Measurements from ENCODE around the gene ZNRF2.
A peak's percentile ranks its signal among the peaks of the same experiment; 100 is the strongest.
"Not testable (repeated sequence)": the region's sequence is repeated elsewhere in the genome, so short reads cannot be mapped to it uniquely, and the experiment has no call there.

ZNRF2 gene

GRCh38 chr7:30282735-30283134 is 1.7 kb upstream of the ZNRF2 start:
- no peak for DNase-seq (ENCODE audit: low read depth in 1 of 2, low spot score in 1 of 2)
- in situ Hi-C loops (cut with HindIII; ENCODE audit: low pct_unique_long_range_greater_than_20kb, low sequenced_read_pairs) = no loop called here
- TF ChIP-seq JUND (IDR thresholded peaks at IDR 0.05; ENCODE audit: low read depth) = no peak

- in situ Hi-C loops (cut with HindIII; ENCODE audit: low pct_unique_long_range_greater_than_20kb, low sequenced_read_pairs) = no loop called here
- DNase-seq (ENCODE audit: low read depth in 1 of 2, low spot score in 1 of 2) = no peak
- TF ChIP-seq JUND (IDR thresholded peaks at IDR 0.05; ENCODE audit: low read depth) = no peak
Measured at GRCh38 chr7:30285067-30285535, 704 bp downstream of the ZNRF2 start.

- DNase-seq (ENCODE audit: low read depth in 1 of 2, low spot score in 1 of 2) = peak in 1 of 2 experiments; percentile 66
- TF ChIP-seq JUND (IDR thresholded peaks at IDR 0.05; ENCODE audit: low read depth) = no peak
- in situ Hi-C loops (cut with HindIII; ENCODE audit: low pct_unique_long_range_greater_than_20kb, low sequenced_read_pairs) = no loop called here
Measured at GRCh38 chr7:30285536-30286284, 1.3 kb downstream of the ZNRF2 start.

GRCh38 chr7:30286749-30287148 is 2.4 kb downstream of the ZNRF2 start:
- TF ChIP-seq JUND (IDR thresholded peaks at IDR 0.05; ENCODE audit: low read depth) = no peak
- no peak for DNase-seq (ENCODE audit: low read depth in 1 of 2, low spot score in 1 of 2)
- in situ Hi-C loops (cut with HindIII; ENCODE audit: low pct_unique_long_range_greater_than_20kb, low sequenced_read_pairs) = no loop called here

DNA sequence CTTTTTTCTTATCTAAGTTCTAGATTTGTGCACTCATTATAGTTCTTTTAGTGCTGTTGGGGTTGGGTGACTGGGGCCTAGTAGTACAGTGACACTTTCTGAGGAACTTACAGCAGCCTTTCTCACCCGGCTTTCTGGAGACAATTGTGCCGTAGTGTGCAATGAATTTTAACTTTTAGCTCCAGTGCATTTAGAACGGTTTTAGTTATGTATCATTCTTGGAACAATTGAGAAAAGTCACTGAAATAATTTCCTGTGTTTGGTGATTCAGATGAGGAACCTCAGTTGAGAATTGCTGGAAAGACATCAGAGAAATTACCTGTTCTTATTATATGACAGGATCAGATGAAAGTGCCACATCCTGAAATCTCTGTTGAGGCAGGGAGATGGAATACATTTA is 3.2 kb downstream of the ZNRF2 start:
- DNase-seq (ENCODE audit: low read depth in 1 of 2, low spot score in 1 of 2); in situ Hi-C loops (cut with HindIII; ENCODE audit: low pct_unique_long_range_greater_than_20kb, low sequenced_read_pairs): not testable (repeated sequence)

- DNase-seq (ENCODE audit: low read depth in 1 of 2, low spot score in 1 of 2); in situ Hi-C loops (cut with HindIII; ENCODE audit: low pct_unique_long_range_greater_than_20kb, low sequenced_read_pairs): not testable (repeated sequence)
Measured at GRCh38 chr7:30289634-30290033, 5.2 kb downstream of the ZNRF2 start.

DNA sequence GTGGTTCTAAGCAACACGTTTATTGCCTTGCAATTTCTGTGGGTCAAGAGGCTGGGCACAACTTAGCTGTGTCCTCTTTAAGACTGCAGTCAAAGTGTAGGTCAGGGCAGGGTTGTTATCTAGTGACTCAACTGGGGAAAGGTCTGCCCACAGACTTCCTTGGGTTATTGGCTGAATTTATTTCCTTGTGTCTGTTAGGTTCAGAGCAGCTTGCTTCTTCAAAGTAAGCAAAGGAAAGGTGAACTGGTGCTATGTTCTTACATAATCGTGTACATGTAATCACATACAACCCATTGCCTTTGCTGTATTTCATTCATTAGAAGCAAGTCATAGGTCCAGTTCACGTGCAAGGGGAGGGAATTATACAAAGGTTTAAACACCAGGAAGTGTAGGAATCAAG is 5.9 kb downstream of the ZNRF2 start:
- DNase-seq (ENCODE audit: low read depth in 1 of 2, low spot score in 1 of 2); in situ Hi-C loops (cut with HindIII; ENCODE audit: low pct_unique_long_range_greater_than_20kb, low sequenced_read_pairs): not testable (repeated sequence)

DNA sequence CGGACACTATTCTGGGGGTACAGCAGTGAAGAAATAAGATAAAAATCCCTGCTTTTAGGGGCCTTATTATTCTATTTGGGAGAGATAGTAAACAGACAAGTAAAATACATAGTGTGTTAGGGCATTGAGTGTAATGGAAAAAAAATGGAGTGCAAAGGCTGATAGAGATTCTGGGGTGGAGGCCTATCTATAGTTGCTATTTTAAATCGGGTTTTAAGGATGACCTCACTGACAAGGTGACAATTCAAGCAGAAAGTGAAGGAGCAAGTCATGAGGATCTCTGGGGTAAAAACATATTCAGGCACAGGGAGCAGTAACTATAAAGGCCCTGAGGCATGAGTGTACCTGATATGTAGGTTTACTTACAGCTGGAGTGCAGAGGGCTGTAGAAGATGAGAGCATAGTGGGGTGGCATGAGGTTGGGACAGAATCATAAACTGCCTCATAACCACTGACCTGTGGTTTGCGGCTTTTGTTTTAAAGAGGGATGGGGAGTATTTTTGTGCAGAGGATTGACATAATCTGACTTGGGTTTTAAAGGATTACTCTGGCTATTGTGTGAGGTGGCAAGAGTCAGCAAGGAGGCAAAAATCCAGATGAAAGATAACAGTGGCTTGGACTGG is 8.1 kb downstream of the ZNRF2 start:
- DNase-seq (ENCODE audit: low read depth in 1 of 2, low spot score in 1 of 2); in situ Hi-C loops (cut with HindIII; ENCODE audit: low pct_unique_long_range_greater_than_20kb, low sequenced_read_pairs): not testable (repeated sequence)

DNA sequence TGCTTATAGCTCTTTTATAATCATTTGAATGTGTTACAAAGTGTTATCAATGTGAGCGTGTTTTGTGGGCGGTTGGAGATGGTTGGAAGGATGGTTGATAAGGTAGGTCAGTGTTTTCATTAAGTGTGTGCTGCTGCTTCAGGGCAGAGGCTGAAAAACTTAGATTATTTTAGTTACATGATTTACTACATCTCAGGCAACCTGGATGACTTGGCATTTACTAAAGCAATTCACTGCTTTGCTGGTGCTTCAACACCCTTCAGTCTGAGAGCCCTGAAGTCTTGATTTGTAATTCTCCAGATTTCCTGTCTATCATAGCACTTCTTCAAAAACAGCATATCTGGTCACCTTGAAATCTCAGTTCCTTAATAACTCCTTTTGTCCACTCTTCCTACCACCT is 11.9 kb downstream of the ZNRF2 start:
- DNase-seq (ENCODE audit: low read depth in 1 of 2, low spot score in 1 of 2); in situ Hi-C loops (cut with HindIII; ENCODE audit: low pct_unique_long_range_greater_than_20kb, low sequenced_read_pairs): not testable (repeated sequence)

- in situ Hi-C loops (cut with HindIII; ENCODE audit: low pct_unique_long_range_greater_than_20kb, low sequenced_read_pairs); DNase-seq (ENCODE audit: low read depth in 1 of 2, low spot score in 1 of 2): not testable (repeated sequence)
Measured at GRCh38 chr7:30297499-30297898, 13.1 kb downstream of the ZNRF2 start.

GRCh38 chr7:30298409-30298808 is 14.0 kb downstream of the ZNRF2 start:
- in situ Hi-C loops (cut with HindIII; ENCODE audit: low pct_unique_long_range_greater_than_20kb, low sequenced_read_pairs); DNase-seq (ENCODE audit: low read depth in 1 of 2, low spot score in 1 of 2): not testable (repeated sequence)

DNA sequence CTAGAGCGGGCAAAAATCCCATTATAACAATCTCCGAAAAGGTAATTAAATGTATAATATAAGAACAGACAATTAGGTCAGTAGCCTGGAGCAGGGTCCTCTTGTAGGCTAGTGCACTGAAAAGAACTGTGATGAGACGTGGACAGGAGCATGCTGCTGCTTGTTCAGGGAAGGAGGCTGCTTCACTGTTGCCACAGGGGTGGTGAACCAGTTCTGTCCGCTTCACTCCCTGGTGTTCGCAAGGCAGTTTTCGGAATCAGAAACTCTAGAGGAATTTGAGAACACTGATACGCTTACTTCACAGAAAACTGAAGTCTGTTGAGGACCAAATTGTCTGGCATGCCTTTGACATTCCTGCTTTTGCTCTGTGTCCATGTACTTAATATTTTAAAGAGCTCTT is 17.4 kb downstream of the ZNRF2 start:
- in situ Hi-C loops (cut with HindIII; ENCODE audit: low pct_unique_long_range_greater_than_20kb, low sequenced_read_pairs) = no loop called here
- DNase-seq (ENCODE audit: low read depth in 1 of 2, low spot score in 1 of 2) = no peak
- no peak for TF ChIP-seq JUND (IDR thresholded peaks at IDR 0.05; ENCODE audit: low read depth)

DNA sequence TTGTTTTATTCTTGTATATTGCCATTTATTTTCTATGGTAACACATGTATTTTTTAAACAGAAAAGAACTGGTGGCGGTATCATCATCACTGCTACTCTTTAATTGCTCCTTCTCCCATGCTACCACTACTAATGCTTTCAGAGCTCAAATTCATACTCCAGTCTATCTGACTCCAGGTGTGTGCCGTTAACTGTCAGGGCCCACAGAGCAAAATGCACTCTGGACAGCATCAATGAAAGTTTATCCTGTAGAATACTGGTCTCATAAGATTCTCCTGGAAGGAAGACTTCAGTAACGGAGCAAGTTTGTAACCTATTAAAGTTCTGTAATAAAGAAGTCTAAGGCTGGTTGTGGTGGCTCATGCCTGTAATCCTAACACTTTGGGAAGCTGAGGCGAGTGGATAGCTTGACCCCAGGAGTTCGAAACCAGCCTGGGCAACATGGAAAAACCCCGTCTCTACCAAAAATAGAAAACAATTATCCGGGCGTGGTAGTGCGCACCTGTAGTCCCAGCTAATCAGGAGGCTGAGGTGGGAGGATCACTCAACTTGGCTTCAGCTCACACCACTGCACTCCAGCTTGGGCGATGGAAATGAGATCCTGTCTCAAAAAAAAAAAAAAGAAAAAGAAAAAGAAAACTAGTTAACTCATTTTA is 18.4 kb downstream of the ZNRF2 start:
- no peak for TF ChIP-seq JUND (IDR thresholded peaks at IDR 0.05; ENCODE audit: low read depth)
- no peak for DNase-seq (ENCODE audit: low read depth in 1 of 2, low spot score in 1 of 2)
- in situ Hi-C loops (cut with HindIII; ENCODE audit: low pct_unique_long_range_greater_than_20kb, low sequenced_read_pairs) = no loop called here
